GM19372 (cell line): Measurements from ENCODE around the gene TOR2A.

ENCODE experiments used
- ATAC-seq: cut with Tn5 transposase; IDR thresholded peaks from one replicate; pipeline ENCODE4 v1.9.1; 2021; ENCODE audit warnings: mild to moderate bottlenecking, low read depth, moderate library complexity; ENCODE audit not compliant: unreplicated experiment

The TOR2A gene

DNA sequence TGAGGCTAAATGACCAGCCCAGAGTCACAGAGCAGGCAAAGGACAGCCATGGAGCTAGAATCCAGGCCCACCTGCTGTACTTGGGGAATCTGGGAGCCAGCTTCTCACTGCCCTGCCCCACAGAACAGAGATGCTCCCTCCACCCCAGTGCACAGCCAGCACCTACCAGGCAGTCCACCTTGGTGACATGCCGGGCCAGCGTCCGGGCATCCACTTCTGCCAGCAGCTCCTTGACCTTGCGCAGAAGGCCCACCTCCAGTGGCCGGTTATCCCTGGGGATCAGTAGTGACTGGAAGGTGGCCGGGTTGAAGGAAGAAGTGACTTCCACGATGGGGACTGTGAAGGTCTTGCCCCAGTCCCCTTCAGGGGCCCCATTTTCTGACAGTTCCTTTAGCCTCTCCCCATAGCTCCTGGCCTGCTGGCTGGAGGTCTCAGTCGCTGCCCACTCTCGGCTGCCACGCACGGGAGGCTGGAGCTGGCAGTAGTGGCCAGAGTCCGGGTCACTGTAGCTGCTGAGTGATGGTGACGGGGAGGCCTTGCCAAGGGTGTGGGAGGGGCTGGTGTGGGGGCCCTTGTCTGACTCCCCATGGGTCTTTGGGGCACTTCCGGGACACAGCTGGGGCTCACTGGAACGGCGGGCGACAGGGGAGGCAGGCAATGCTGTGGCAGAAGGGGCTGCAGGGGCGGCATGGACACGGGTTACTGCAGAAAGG, 9.5 kb upstream of the TOR2A start:
- no peak for ATAC-seq

DNA sequence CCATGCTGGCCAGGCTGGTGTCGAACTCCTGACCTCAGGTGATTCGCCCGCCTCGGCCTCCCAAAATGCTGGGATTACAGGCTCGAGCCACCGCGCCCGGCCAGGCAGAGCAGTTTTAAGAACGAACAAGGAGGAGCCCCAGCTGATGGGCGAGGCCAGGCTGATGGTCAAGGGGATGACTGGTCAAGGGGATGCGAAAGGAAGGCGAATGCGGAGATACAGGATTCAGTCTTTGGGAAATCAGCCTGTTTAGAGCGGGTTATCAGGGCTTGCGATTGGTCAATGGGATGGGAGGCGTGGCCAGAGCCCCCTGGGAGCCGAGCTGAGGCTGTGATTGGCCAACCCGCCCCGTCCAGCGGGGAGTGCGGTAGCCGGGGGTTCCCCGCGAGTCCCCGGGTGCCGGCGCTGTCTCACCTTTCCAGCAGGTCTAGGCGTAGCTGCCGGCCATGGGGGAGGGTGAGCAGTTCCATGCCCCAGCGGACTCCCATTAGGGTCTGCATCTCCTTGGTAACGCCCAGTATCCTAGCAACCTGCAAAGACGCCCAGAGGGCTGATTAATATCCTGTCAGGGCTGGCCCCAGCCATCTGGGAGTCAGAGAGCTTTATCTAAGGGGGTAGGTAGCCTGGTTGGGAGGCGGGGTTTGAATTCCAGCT, 7.5 kb upstream of the TOR2A start:
- no peak for ATAC-seq

DNA sequence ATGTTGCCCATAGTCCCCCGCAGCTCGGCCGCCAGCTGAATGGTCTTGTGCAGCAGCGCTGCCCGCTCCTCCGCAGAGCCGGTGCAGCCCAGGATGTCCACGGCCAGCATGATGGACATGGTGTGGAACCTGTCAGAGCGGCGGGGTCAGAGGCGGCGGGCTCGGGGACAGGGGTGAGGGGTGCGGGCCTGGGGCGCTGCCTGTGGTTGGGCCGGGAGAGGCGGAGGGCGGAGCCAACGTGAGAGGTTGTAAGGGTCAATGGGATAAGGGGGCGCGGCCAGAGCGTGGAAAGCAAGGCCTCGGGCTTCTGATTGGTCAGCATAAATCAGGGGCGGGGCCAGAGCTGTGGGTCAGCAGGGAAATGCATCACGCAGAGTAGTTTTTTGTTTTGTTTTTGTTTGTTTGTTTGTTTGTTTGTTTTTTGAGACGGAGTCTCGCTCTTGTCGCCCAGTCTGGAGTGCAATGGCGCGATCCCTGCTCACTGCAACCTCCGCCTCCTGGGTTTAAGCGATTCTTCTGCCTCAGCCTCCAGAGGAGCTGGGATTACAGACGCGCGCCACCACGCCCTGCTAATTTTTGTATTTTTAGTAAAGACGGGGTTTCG, 6.8 kb upstream of the TOR2A start:
- no peak for ATAC-seq

DNA sequence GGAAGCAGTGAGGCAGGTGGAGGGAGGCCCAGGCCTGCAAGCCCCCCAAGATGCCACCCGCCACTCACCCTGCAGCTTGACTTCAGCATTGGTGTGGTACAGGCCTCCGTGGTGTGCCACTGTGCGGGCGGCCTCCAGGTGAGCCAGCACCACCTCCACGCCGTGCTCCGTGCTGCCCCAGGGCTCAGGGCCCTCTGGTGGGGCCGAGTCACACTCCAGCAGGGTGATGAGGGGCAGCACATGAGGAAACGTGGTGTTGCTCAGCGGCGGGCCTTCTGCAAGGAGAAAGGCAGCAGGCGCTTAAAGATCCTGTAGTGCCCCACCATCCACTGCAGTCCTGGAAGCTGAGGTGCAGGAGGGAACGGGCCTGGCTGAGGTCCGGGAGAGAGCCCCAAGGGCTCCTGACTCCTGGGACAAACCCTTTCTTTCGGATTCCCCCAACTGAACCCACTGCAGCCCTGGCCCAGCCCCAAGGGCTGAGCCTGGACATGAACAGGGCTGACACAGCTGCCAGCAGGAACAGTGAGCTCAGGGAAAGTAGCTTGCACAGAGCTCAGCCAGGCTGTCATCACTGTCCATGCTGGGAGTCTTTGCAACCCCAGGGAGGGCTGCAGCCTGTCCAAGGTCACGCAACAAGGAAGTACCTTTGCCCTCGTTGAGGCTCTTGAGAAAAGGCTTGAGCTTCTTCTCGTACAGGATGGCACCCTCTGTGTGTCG, 4.7 kb upstream of the TOR2A start:
- ATAC-seq, result no peak

DNA sequence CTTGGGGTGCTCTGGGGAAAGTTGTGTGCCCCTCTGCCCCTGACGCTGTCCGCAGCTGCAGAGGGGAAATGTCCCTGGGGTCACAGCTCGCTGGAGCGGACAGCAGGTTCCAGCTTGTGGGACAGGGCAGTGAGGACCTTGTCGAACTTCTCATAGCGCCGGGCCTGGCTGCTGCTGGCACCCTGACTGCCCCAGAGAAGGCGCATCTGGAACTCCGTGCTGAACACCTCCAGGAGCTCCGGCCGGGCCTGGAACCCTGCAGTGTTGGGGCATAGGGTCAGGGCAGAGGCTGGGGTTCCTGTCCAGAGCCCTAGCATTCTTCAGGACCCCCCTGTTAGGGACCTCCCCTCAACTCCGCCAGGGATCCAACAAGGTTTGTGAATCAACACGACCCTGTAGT, 3.6 kb upstream of the TOR2A start:
- ATAC-seq, result no peak

DNA sequence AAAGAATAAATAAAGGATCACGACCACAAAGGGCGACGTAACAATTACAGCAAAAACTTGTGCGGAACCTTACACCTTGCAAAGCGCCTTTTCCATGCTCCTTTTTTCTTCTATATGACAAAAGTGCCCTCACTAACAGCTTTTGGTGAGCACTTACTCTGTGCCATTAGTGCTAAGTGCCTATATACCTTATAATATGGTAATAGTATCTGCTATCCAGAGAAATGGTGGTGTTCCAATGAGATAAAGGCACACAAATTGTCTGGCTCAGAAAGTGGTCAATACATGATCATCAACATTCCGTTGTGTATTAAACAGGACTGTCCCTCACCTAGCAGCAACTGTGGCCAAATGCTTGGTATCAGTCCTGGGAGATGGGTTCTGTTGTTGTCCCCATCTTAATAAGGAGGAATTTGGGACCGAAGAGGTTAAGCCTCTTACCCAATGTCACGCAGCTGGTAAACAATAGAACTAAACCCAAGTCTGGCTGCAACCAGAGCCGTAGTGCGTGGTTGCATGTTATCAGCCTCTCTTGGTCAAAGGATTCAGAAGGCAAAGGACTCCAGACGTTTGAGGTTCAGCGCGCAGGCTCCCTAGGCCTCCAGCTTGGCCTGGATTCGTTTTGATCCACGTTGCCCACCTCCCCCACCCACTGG, 564 bp upstream of the TOR2A start:
- peak; percentile 27 for ATAC-seq

DNA sequence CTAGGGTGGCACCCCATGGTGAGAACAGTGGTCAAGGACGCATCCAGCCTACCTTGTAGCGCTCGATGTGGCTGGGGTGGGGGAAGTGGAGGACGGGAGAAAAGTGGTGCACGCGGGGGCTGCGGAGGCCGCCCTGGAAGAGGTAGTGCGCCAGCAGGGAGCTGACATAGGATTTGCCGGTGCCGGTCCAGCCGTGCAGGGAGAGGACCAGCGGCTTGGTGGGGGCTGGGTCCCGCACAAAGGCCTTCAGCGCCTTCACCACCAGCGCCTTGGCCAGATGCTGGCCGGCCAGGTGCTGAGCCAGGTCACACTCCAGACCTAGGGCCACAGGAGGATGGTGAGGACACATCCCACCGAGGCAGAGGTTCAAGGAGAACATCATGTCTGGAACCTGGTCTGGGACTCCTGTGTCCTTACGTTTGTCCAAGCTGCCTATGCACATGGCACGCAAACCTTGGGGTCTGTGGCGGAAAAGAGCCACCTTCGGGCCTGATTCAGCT, 797 bp downstream of the TOR2A start:
- no peak for ATAC-seq

DNA sequence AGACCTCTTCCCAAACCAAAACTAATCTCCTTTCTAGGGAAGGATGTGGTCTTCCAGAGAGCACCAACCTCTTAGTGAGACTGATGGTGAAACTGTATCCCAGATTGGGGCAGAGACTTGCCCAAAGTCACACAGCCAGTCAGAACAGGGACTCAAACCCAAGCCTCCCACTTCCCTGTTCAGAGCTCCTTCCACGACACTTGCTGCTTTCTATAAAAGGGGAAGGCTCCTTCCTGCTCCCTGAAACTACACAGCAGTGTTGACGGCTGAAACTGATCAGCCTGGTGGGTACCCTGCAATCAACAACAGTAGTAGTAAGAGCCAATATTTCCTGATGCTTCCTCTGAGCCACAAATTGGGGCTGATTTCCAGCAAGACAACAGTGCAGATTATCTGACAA, 1.5 kb downstream of the TOR2A start:
- no peak for ATAC-seq

DNA sequence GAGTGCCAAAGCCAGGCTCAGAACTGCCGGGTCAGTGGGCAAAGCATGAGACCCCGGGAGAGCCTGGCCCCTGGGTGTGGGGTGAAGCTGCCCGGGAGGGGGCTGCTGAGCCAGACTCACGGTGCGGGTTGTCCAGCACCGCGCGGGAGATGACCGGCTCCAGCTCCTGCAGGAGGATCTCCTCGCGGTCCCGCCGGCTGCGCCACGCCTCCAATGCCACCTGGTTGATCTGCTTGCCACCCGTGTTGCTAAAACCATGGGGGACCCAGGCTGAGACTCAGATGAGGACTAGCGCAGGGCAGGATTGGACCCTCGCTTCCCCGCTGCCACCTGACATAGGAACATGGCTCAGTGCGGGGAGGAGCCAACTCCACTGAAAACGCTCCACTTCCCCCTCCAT, 2.6 kb downstream of the TOR2A start:
- no peak for ATAC-seq

DNA sequence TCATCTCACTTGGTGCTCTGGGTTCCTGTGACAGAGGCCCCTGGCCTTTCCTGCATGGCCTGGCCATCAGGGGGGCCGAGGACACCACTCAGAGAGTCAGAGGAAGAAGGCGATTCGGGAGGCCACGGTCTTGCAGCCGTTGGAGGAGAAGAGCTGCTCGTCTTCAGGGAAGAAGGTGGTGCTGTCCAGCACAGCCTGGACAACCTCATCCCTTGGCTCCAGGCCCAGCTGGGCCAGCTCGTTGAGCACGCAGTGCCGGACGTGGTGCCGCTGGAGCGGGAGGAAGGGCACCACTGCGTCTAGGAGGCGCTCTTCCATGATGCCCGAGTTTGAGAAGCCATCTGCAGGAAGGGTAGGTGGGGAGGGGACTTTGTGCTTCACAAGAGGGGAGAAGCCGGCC, 3.2 kb downstream of the TOR2A start:
- no peak for ATAC-seq

DNA sequence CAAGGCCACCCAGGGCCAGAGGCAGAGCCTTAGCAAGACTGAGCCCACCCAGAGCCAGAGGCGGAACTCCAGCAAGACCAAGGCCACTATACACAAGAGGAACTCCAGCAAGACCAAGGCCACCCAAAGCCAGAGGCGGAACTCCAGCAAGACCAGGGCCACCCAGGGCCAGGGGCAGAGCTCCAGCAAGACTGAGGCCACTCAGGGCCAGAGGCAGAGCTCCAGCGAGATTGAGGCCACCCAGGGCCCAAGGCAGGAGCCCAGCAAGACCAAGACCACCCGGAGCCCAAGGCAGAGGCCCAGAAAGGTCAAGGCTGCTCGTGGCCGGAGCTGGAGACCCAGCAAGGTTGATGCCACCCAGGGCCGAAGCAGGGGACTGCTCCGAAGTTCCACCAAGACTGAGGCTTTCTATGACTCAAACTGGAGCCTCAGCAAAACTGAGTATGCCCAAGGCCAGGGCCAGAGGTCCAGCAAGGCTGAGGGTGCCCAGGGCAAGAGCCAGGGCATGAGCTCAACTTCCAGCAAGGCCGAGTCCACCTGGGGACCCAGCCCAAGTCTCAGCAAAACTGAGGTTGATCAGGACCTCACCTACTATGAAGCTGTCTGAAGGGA, 4.2 kb downstream of the TOR2A start:
- no peak for ATAC-seq

DNA sequence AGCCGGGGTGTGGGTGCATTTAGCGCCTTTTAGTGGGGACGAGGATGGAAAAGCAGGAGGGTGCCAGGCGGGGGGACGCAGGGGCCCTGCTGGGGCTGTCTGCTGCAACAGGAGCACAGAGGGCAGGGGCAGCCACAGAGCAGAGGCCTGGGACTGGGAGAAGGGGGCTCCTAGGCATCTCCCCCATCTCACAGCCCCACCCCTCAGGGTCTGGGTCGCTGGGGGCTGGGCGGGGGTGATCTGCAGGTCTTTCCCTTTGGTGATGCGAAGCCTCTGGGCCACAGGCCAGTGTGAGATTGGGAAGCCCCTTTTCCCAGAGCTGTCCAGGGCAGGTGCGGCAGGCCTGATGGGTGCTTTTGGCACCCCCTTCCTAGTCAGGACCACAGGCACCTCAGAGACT, 4.8 kb downstream of the TOR2A start:
- ATAC-seq, result no peak

DNA sequence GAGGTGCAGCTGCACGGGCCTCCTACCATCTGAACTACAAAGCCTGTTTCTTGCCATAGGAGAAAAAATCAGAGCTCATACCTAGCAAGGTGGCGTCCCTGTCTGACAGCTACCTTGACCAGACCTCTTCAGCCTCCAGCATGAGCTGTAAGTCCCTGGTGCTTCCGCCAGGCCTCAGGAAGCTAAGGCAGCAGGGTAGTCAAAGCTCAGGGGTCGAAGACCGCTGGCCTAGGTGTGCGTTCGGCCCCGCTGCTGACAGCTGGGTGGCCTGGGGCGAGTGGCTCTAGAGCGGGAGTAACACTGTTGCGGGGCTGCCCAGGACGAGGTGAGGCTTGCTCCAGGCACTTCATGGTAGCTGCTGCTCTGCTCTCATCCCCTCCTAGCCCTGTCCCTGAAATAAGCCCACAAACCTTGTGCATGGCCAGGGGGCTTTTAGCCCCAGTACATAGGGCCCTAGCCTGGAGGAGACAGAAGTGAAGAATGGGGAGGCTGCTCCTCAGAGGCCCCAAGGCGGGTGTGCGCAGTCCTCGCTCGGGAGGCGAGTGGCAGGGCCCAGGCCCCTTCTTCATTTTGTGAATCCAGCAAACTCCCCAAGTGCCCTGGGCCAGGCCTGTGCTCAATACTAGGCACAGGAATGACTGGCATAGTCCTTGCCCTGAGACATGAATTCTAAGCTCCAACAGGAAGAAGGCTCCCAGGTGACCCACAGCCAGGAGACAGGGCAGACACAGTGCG, 5.4 kb downstream of the TOR2A start:
- ATAC-seq, result no peak

DNA sequence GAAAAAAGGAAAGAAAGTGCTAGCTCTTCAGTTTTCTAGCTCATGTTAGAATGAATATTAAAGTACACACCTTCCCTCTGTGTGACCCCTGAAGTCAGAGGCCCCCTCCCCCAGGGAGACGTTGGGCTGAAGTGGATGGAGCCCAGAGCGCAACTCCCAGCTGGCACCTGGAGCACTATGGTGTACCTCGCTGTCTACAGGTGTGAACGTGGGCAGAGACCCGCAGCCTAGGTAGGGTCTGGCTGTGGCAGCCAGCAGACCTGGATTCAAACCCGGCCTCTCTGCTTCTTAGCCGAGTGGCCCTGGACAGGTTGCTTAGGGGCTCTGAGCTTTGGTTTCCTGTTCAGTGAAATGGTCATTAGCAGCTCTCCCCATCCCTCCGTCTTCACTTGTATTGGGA, 6.3 kb downstream of the TOR2A start:
- no peak for ATAC-seq

DNA sequence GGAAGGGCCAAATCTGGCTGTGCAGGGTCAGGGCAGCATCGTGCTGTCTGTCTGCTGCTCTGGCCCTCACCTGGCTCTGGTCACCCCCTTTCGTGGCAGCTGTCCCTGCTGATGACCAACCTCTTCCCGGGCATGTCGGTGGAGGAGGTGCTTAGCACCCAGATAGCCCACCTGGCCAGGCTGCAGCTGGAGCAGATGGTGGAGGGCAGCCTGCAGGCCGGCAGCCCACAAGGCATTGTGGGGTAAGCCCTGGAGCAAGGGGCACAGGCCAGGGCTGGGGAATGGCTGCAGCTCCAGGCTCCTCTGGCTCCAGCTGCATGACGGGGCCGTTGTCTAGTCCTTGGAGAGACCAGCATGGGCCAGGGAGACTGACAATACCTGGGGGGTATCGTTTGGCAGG, 8.2 kb downstream of the TOR2A start:
- ATAC-seq, result no peak

DNA sequence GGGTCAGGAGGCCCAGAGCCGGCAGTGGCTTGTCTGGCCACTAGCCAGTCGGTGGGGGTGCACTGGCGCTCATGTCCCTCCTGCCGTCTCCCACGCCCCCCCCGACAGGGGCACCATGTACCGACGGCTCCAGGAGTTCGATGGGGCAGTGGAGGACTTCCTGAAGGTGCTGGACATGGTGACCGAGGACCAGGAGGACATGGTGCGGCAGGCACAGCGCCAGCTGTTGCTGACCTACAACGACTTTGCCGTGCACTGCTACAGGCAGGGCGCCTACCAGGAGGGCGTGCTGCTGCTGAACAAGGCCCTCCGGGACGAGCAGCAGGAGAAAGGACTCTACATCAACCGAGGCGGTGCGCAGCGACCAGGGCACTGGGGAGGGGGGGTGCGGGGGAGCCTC, 11.1 kb downstream of the TOR2A start:
- ATAC-seq, result no peak

DNA sequence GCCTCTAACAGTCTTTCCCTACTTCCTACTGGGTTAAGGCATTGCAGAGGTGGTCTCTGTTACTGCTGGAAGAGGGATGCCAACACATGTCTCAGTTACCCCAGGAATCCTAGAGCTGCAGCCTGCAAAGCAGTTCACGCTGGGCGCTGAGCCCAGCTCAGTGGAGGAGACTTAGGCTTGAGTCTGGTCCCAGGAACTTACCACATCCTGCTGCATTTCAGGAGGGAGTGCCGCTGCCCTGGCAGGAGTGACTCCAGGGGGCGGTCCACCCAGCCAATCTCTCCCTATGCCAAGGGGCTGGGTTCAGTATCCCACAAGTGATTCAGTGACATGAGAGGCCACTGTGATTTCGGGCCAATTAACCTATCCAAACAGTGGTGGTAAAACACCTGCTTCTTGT, 11.7 kb downstream of the TOR2A start:
- no peak for ATAC-seq

DNA sequence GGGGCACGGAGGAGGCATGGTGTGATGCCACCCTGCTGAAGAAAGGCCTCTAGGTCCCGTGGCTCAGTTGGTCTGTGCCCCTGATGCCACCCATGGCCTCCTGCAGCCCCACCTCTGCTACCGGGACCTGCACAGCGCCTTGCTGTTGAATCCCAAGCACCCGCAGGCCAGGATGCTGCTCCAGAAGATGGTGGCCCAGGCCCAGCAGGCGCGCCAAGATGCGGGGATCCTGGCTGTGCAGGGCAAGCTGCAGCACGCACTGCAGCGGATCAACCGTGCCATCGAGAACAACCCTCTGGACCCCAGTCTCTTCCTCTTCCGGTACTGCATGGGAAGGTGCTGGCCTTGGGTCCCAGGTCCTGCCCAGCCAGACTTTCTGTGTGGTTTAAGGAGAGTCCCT, 12.1 kb downstream of the TOR2A start:
- ATAC-seq, result no peak

DNA sequence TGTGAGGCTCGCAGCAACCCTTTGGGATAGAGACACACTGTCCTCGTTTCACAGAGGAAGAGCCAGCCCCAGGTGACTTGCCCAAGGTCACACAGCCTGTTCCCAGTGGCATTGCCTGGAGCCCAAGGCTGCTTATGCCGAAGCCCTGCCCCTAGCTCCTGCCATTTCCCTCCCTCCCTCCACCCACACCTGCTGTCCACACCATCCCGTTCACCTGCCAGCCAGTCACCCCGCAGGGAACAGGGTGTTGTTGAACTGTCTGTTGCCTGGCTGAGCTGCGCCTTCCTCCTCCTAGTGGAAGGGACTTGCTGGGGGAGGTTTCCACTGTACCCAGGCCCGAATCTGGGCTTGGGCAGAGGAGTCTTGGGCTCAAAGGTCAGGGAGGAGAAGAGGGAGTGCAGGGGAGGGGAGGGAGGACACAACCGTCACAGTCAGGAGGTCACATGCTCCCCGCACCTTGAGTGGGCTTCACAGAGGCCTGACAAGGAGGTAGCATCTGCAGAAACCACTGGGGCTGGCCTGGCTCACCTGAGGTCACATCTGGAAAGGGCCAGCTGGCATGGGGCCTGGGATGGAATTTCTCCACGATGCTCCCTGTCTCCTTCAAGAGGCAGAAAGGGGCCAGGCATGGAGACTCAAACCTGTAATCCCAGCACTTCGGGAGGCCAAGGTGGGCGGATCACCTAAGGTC, 12.9 kb downstream of the TOR2A start:
- no peak for ATAC-seq
